ENCODE data around the gene STARD3. TPM values are rescaled to one million over a fixed set of nuclear protein-coding genes. Genes with fewer than 3 reads are reported as not detected.

The STARD3 gene
- total RNA-seq, 4 donors from 2014 or later, result 27.5 to 47.3 (median 38.6) TPM

DNA sequence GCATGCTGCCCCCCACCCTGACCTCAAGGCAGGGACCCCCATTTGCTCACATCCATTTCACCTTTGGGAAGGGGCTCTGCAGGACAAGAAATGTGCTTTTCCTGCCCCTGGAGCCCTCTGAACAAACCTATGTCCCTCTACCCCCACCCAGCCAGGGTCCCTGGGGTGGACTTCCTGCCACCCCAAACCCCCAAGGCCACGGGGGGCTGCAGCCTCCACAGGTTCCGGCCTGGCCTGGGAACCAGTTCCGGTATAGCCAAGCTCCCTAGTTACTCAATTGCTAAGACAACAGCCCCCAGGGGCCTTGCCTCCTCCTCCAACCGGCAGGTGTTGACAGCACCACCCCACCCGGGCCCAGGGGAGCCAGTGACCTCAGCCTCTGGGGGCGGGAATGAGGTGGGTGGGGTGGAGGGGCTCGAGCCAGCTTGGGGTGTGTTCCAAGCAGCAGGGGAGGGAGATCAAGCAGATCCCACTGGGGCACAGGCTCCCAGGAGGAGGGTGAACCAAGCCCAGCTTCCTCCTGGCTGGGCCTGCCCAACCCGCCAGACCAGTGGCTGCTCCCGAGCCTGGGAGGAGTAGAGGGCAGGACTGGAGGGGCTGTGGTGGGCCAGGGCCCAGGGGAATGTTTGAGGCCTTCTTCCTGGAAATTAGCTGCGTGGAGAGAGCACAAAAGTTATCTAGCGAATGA is 37.9 kb downstream of the STARD3 start:
- no peaks in the 10 kb centered on the region for H3K9me3 ChIP-seq
- peaks cover 43 to 59% (median 50%) of the 10 kb centered on the region in 4 donors for H3K4me1 ChIP-seq
- H3K36me3 ChIP-seq, result peaks cover 0 to 17% (median 0%) of the 10 kb centered on the region in 4 donors
- peaks cover 0 to 25% (median 10%) of the 10 kb centered on the region in 4 donors for H3K27me3 ChIP-seq
- WGBS, result 44% methylated on average over 5 of the region's 11 CpGs
- H3K4me3 ChIP-seq, result no peak overlapping the region
- no peak for DNase-seq (ENCODE audit: extremely low spot score)
- TF ChIP-seq EP300 (IDR thresholded peaks at IDR 0.05) (no peak), POLR2AphosphoS5 (IDR thresholded peaks at IDR 0.05) (no peak), POLR2A (IDR thresholded peaks at IDR 0.05; ENCODE audit: low read depth) (no peak)
- TF ChIP-seq, protein P1, sequence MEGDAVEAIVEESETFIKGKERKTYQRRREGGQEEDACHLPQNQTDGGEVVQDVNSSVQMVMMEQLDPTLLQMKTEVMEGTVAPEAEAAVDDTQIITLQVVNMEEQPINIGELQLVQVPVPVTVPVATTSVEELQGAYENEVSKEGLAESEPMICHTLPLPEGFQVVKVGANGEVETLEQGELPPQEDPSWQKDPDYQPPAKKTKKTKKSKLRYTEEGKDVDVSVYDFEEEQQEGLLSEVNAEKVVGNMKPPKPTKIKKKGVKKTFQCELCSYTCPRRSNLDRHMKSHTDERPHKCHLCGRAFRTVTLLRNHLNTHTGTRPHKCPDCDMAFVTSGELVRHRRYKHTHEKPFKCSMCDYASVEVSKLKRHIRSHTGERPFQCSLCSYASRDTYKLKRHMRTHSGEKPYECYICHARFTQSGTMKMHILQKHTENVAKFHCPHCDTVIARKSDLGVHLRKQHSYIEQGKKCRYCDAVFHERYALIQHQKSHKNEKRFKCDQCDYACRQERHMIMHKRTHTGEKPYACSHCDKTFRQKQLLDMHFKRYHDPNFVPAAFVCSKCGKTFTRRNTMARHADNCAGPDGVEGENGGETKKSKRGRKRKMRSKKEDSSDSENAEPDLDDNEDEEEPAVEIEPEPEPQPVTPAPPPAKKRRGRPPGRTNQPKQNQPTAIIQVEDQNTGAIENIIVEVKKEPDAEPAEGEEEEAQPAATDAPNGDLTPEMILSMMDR (IDR thresholded peaks at IDR 0.05), result no peak
- no peak overlapping the region for H3K27ac ChIP-seq (replicated peaks in 1 of 4)
- intact Hi-C loops (cut with DNase I), result no loop called here

- no peaks in the 10 kb centered on the region for H3K9me3 ChIP-seq
- intact Hi-C loops (cut with DNase I), result no loop called here
- peaks cover 0 to 22% (median 3%) of the 10 kb centered on the region in 4 donors for H3K36me3 ChIP-seq
- no peak overlapping the region for H3K4me3 ChIP-seq
- peaks cover 0 to 18% (median 7%) of the 10 kb centered on the region in 4 donors for H3K27me3 ChIP-seq
- H3K4me1 ChIP-seq, result peaks cover 43 to 63% (median 50%) of the 10 kb centered on the region in 4 donors
- 87% methylated on average over 8 of the region's 10 CpGs for WGBS
- H3K27ac ChIP-seq (replicated peaks in 1 of 4), result no peak overlapping the region
- no peak for TF ChIP-seq POLR2A (IDR thresholded peaks at IDR 0.05; ENCODE audit: low read depth)
- TF ChIP-seq, protein P1 (IDR thresholded peaks at IDR 0.05), result no peak
- no peak for TF ChIP-seq EP300 (IDR thresholded peaks at IDR 0.05)
- TF ChIP-seq POLR2AphosphoS5 (IDR thresholded peaks at IDR 0.05), result no peak
- no peak for DNase-seq (ENCODE audit: extremely low spot score)
Observed at GRCh38 chr17:39675390-39676082, 38.6 kb downstream of the STARD3 start.

DNA sequence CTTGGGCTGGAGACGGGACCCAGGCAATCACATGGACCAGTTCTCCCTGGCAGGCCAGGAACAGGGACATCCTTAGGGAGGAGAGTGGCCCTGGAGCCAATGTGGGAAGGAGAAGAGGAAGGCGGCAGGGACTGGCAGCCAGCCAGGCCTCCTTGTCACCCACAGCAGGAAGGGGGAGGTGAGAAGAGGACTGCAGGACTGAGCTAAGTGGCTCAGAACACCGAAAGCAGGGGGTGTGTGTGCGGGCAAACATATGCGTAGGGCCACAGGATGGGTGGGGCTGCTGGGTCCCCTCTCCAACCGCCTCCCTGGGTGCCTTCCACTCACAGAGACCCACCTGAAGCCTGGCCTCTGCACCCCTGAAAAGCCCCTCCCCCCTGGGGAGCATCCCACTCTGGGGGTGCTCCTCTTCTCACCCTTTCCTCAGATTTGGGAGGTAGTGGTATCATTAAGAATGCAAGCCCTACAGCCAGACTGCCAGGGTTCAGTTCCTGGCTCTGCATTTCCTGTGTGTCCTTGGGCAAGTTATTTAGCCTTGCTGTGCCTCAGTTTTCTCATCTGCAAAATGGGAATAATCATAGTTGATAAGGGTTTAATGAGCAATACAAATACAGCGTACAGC is 39.4 kb downstream of the STARD3 start:
- intact Hi-C loops (cut with DNase I), result no loop called here
- no peaks in the 10 kb centered on the region for H3K9me3 ChIP-seq
- peaks cover 0 to 29% (median 5%) of the 10 kb centered on the region in 4 donors for H3K36me3 ChIP-seq
- H3K4me1 ChIP-seq, result peaks cover 39 to 57% (median 47%) of the 10 kb centered on the region in 4 donors
- DNase-seq (ENCODE audit: extremely low spot score), result no peak
- no peak overlapping the region for H3K4me3 ChIP-seq
- H3K27ac ChIP-seq (replicated peaks in 1 of 4), result no peak overlapping the region
- 65% methylated on average over 5 of the region's 7 CpGs for WGBS
- TF ChIP-seq, protein P1 (IDR thresholded peaks at IDR 0.05), result no peak
- TF ChIP-seq POLR2AphosphoS5 (IDR thresholded peaks at IDR 0.05) (no peak), EP300 (IDR thresholded peaks at IDR 0.05) (no peak)
- H3K27me3 ChIP-seq, result peaks cover 0 to 11% (median under 1%) of the 10 kb centered on the region in 4 donors

- H3K27ac ChIP-seq (replicated peaks in 1 of 4), result peak overlapping the region; percentile 33 to 67 (median 59)
- peaks cover 0 to 34% (median 7%) of the 10 kb centered on the region in 4 donors for H3K36me3 ChIP-seq
- H3K4me1 ChIP-seq, result peaks cover 32 to 51% (median 40%) of the 10 kb centered on the region in 4 donors
- H3K27me3 ChIP-seq, result peaks cover 0 to 3% (median 0%) of the 10 kb centered on the region in 4 donors
- DNase-seq (ENCODE audit: extremely low spot score), result no peak
- WGBS, result 56% methylated on average over 5 of the region's 8 CpGs
- no peaks in the 10 kb centered on the region for H3K9me3 ChIP-seq
- TF ChIP-seq, protein P1 (IDR thresholded peaks at IDR 0.05), result no peak
- no peak for TF ChIP-seq POLR2AphosphoS5 (IDR thresholded peaks at IDR 0.05)
- no peak for TF ChIP-seq EP300 (IDR thresholded peaks at IDR 0.05)
- TF ChIP-seq POLR2A (IDR thresholded peaks at IDR 0.05; ENCODE audit: low read depth), result no peak
- H3K4me3 ChIP-seq, result no peak overlapping the region
- intact Hi-C loops (cut with DNase I), result no loop called here
Observed at GRCh38 chr17:39677072-39677471, 40.1 kb downstream of the STARD3 start.

Data from esophagus muscularis mucosa (tissue), 4 donors.